Stomach smooth muscle (tissue), 2 donors: ENCODE data around the gene DST.

Experiments
- H3K27ac ChIP-seq: one replicate; pipeline ENCODE4 v1.7.0; 2013; ENCODE audit warnings: mild to moderate bottlenecking, low read length, inconsistent platforms
- H3K27me3 ChIP-seq, 2 donors: one replicate each; pipeline ENCODE4 v1.7.0; 2013; ENCODE audit warnings: low read length in 2 of 2; ENCODE audit not compliant: insufficient read depth in 2 of 2, control insufficient read depth in 1 of 2
- H3K36me3 ChIP-seq, 2 donors: one replicate each; pipeline ENCODE4 v1.7.0; 2013; ENCODE audit warnings: low read length in 2 of 2; ENCODE audit not compliant: control insufficient read depth in 2 of 2, insufficient read depth in 2 of 2
- H3K4me1 ChIP-seq: one replicate; pipeline ENCODE4 v1.7.0; 2013; ENCODE audit warnings: low read length; ENCODE audit not compliant: control insufficient read depth, insufficient read depth
- H3K4me3 ChIP-seq, 2 donors: one replicate each; pipeline ENCODE4 v1.7.0; 2013; ENCODE audit warnings: low read length in 2 of 2
- H3K9ac ChIP-seq, 2 donors: one replicate each; pipeline ENCODE4 v1.7.0; 2013; ENCODE audit warnings: low read length in 2 of 2, mild to moderate bottlenecking in 1 of 2
- H3K9me3 ChIP-seq, 2 donors: one replicate each; pipeline ENCODE4 v1.7.0; 2013; ENCODE audit warnings: low read length in 2 of 2; ENCODE audit not compliant: control insufficient read depth in 2 of 2
- donor health status: healthy.
- donor health status: Pancreatic carcinoma.

Gene DST

GRCh38 chr6:56642366-56643261, at the start of gene DST:
TSS of gene DST (minus strand) at chr6:56642889.
- no peak within 1 kb of the TSS for H3K4me3 ChIP-seq
- H3K9ac ChIP-seq, result no peak within 1 kb of the TSS
- H3K27ac ChIP-seq, result no peak within 1 kb of the TSS
- H3K36me3 ChIP-seq, result peaks cover 20% of the 10 kb centered on the region in 2 donors
- H3K9me3 ChIP-seq, result no peaks in the 10 kb centered on the region
- peaks cover 2% of the 10 kb centered on the region for H3K4me1 ChIP-seq
- H3K27me3 ChIP-seq, result no peaks in the 10 kb centered on the region

- H3K27me3 ChIP-seq, result no peaks in the 10 kb centered on the region
- peak overlapping the region; percentile 65 to 68 for H3K4me3 ChIP-seq
- H3K9me3 ChIP-seq, result no peaks in the 10 kb centered on the region
- H3K4me1 ChIP-seq, result peaks cover 3% of the 10 kb centered on the region
- H3K9ac ChIP-seq, result peak overlapping the region in 1 of 2 donors; percentile 57
- no peak overlapping the region for H3K27ac ChIP-seq
- H3K36me3 ChIP-seq, result no peaks in the 10 kb centered on the region
Measured at GRCh38 chr6:56691814-56692213, 49.1 kb upstream of the DST start.

- Histone ChIP-seq H3K27me3 (no peaks in the 10 kb centered on the region), H3K27ac (no peak overlapping the region), H3K4me3 (peak overlapping the region; percentile 44 to 68), H3K36me3 (no peaks in the 10 kb centered on the region), H3K4me1 (peaks cover 3% of the 10 kb centered on the region), H3K9me3 (no peaks in the 10 kb centered on the region), H3K9ac (no peak overlapping the region)
Measured at GRCh38 chr6:56691286-56691595, 48.6 kb upstream of the DST start.

- no peaks in the 10 kb centered on the region for H3K36me3 ChIP-seq
- H3K27me3 ChIP-seq, result no peaks in the 10 kb centered on the region
- H3K4me3 ChIP-seq, result peak overlapping the region; percentile 44 to 68
- peaks cover 3% of the 10 kb centered on the region for H3K4me1 ChIP-seq
- no peaks in the 10 kb centered on the region for H3K9me3 ChIP-seq
- H3K9ac ChIP-seq, result no peak overlapping the region
- no peak overlapping the region for H3K27ac ChIP-seq
Measured at GRCh38 chr6:56690519-56691285, 48.0 kb upstream of the DST start.

- no peaks in the 10 kb centered on the region for H3K9me3 ChIP-seq
- peak overlapping the region; percentile 6 to 68 for H3K4me3 ChIP-seq
- H3K36me3 ChIP-seq, result no peaks in the 10 kb centered on the region
- H3K27me3 ChIP-seq, result no peaks in the 10 kb centered on the region
- peaks cover 3% of the 10 kb centered on the region for H3K4me1 ChIP-seq
- no peak overlapping the region for H3K9ac ChIP-seq
- H3K27ac ChIP-seq, result no peak overlapping the region
Measured at GRCh38 chr6:56689663-56690062, 47.0 kb upstream of the DST start.

GRCh38 chr6:56689114-56689513, 46.4 kb upstream of the DST start:
- no peak overlapping the region for H3K9ac ChIP-seq
- H3K27ac ChIP-seq, result no peak overlapping the region
- H3K4me1 ChIP-seq, result peaks cover 3% of the 10 kb centered on the region
- H3K27me3 ChIP-seq, result no peaks in the 10 kb centered on the region
- peak overlapping the region; percentile 6 to 30 for H3K4me3 ChIP-seq
- no peaks in the 10 kb centered on the region for H3K36me3 ChIP-seq
- H3K9me3 ChIP-seq, result no peaks in the 10 kb centered on the region

GRCh38 chr6:56688521-56688920, 45.8 kb upstream of the DST start:
- Histone ChIP-seq H3K9me3 (no peaks in the 10 kb centered on the region), H3K36me3 (no peaks in the 10 kb centered on the region), H3K4me3 (peak overlapping the region; percentile 6 to 30), H3K27me3 (no peaks in the 10 kb centered on the region), H3K4me1 (peaks cover 3% of the 10 kb centered on the region), H3K9ac (no peak overlapping the region), H3K27ac (no peak overlapping the region)

GRCh38 chr6:56687551-56687950, 44.9 kb upstream of the DST start:
- Histone ChIP-seq H3K27ac (no peak overlapping the region), H3K27me3 (no peaks in the 10 kb centered on the region), H3K36me3 (no peaks in the 10 kb centered on the region), H3K9me3 (no peaks in the 10 kb centered on the region), H3K4me3 (no peak overlapping the region), H3K9ac (no peak overlapping the region), H3K4me1 (peaks cover 3% of the 10 kb centered on the region)

GRCh38 chr6:56686429-56686828, 43.7 kb upstream of the DST start:
- H3K4me3 ChIP-seq, result no peak overlapping the region
- no peaks in the 10 kb centered on the region for H3K9me3 ChIP-seq
- no peaks in the 10 kb centered on the region for H3K27me3 ChIP-seq
- no peak overlapping the region for H3K9ac ChIP-seq
- H3K4me1 ChIP-seq, result peaks cover 3% of the 10 kb centered on the region
- no peaks in the 10 kb centered on the region for H3K36me3 ChIP-seq
- no peak overlapping the region for H3K27ac ChIP-seq

- no peaks in the 10 kb centered on the region for H3K9me3 ChIP-seq
- H3K9ac ChIP-seq, result no peak overlapping the region
- peaks cover 3% of the 10 kb centered on the region for H3K4me1 ChIP-seq
- H3K36me3 ChIP-seq, result no peaks in the 10 kb centered on the region
- H3K27ac ChIP-seq, result no peak overlapping the region
- no peaks in the 10 kb centered on the region for H3K27me3 ChIP-seq
- no peak overlapping the region for H3K4me3 ChIP-seq
Measured at GRCh38 chr6:56685994-56686393, 43.3 kb upstream of the DST start.
